ENCODE measurements around the gene IHH.

GRCh38 chr2:219018286-219018685 is 42.4 kb downstream of the IHH start:
- TF ChIP-seq POLR2AphosphoS5 (IDR thresholded peaks at IDR 0.05; ENCODE audit: low read depth, low read length), result no peak
- no peak for TF ChIP-seq POLR2A (IDR thresholded peaks at IDR 0.05; ENCODE audit: low read depth, low read length)
- no peak for TF ChIP-seq TAF1 (IDR thresholded peaks at IDR 0.05; ENCODE audit: low read depth, low read length)
- no peak for TF ChIP-seq PAX5 (IDR thresholded peaks at IDR 0.05; ENCODE audit: insufficient read depth, low read length, severe bottlenecking)
- no peak for TF ChIP-seq SPI1 (IDR thresholded peaks at IDR 0.05; ENCODE audit: low read depth, low read length)
- TF ChIP-seq POU2F2 (IDR thresholded peaks at IDR 0.05; ENCODE audit: low read depth, low read length), result no peak
